NOMO-1 (cell line): ENCODE measurements around the gene WSCD2.

Source experiments
- DNase-seq, 2 experiments: peaks; one replicate each; lab custom pipeline; 2025; ENCODE audit not compliant: unreplicated experiment in 2 of 2; lab: John Stamatoyannopoulos, UW

Gene WSCD2

DNA sequence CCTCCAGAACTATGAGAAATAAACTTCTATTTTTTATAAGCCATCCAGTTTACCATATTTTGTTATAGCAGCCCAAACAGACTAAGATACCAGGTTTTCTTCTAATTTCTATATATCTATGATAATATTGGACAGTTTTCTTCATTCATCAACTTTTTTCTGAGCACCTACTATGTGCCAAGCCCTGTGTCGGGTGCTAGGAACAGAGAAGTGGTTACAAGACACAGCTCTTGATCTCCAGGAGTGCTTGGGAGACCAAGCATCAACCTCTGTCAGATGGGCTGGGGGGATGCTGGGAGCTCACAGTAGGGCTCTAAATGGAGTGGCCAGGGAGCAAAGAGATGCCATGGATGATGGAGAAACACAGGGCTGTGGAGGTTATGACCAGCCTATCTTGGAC lies 2.9 kb upstream of the WSCD2 start:
- no peak for DNase-seq

DNA sequence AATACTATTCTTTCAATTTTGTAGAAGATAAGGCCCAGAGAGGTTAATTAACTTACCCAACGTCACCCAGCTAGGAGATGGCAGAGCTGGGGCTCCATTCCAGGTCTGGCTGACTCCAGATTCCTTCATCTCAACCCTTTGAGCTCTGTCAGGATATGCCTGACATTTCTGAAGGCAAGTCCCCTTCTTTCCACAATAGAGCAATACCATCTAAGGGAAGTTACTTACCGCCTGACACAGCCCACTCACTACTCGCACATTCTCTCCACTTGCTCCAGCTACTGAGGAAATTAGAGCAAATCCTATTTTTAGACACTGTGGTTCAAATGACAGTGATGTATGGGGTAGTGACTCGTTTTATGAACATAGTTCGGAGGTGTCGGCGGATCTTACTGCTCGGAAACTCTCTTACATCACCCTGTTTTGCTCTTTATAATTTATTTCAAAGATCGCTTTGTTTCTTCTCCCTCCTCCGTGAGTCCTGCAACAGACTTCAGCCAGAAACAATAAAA lies 2.0 kb upstream of the WSCD2 start:
- no peak for DNase-seq

DNA sequence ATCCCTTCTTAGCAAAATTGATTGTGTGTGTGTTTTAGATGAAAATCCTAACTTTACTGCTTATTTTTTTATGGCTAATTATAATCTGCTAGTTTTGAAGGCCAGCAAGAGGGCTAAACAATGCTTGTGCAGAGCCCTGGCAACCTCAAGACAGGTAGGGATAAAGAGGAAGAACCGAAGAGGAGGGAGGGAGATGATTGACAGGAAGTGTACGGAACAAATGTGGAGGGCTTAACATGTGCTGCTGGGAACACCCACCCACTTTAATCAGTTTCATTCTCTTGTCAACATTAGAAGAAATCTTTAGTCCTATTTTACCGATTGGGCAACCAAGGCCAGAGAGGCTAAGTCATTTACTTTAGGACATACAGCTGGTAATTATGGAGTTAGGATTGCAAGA lies 1.4 kb upstream of the WSCD2 start:
- DNase-seq = no peak

DNA sequence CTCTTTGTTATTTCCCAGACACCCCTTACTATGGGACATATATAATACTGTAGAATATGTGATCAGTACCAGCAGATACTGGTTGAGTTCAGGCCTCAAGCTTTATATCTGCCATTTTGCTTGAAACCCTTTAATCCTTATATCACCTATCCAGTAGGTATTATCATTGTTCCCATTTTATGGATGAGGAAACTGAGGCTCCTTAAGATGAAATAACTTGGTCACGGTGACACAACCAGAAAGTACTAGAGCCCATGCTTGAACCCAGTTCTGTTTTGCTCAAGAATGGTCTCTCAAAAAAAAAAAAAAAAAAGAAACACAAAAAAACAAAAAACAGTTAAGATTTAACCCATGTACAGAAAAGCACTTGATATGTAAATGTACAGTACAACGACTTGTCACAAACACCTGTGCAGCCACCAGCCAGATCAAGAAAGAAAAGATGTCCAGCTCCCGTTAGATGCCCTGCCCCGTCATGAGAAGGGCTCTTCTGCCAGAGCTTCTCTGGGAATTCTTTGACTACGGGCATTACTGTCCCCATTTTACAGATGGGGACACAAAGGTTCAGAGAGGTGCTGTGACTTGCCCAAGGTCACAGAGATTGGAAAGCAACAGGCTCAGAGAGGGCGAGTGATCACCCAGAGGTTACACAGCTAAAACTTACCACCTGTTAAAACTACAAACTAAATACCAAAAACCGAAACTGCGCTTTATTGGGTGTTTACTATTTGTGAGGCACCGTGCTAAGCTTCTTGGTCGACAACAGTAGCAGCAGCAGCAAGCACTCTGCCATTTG lies 669 bp upstream of the WSCD2 start:
- no peak for DNase-seq

DNA sequence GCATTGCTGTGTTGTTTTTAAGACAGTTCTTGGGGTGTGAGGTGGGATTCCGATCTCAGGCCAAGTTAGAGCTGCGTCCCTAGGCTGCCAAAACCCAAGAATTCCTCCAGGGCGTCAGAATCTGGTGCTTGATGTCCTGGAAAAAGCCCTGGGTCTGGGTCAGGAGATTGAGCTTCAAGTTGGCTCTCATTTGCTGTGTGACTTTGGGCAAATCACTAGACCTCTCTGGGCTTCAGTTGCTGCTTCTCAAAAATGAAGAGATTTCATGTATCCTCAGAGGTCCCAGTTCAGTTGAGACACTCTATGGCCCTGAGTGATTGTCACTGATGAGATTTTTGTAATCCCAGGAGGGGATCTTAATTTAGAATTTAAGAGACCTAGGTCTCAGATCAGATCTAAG lies 1.9 kb downstream of the WSCD2 start:
- DNase-seq = no peak

DNA sequence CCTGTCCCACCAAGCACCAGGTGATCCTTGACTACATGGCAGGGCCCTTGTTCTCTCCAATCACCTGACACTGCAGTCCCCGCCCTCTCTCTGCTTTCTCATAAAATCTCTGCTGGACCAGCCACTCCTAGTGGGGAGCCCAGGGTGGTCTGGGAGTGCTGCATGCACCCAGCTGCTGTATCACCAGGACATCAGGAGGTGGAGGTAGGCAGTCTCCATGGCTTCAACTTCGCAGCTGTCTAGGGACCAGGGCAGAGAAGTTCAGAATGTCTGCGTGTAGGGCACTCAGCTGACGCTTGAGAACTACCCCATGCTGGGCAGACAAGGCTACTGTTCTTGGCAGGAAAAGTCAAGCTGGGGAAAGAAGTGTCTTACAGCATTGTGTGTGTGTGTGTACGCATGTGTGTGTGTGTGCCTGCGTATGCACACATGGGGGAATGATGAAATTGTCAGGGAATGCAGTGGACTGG lies 2.6 kb downstream of the WSCD2 start:
- no peak for DNase-seq

DNA sequence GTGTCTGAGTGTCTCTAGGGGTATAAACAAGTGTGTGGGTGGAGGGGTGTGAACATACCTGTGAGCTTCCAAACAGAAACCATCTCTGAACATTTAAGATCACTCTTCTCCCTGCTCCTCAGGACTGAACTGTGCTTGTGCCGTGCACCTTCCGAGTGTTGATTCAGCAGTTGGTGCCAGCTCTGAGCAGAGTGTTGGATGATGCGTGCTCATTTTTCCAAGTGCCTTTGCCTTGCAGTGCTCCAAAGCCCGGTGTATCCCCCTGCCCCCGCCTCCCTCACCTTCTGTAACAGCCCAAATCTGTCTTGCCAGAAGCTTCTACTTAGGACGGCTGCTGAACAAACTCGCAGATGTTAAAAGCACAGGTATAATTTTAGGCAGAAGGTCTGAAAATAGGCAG lies 4.4 kb downstream of the WSCD2 start:
- no peak for DNase-seq

DNA sequence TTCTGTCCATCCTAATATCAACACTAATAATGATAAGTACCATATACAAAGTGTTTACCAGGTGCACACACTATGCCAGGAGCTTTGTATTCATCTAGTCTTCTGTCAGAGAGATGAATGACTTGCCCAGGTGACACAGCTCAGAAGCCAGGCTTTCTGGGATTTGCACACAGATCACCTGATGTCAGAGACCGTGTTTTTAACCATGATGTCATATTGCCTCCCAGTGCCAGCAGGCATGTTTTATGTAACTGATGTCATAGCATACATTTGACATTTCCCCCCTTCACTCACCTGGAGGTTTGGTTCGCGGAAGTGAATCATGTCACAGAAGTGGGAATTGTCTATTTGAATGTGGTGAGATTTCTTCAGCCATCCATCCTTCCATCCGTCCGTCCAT lies 5.7 kb downstream of the WSCD2 start:
- DNase-seq = no peak

DNA sequence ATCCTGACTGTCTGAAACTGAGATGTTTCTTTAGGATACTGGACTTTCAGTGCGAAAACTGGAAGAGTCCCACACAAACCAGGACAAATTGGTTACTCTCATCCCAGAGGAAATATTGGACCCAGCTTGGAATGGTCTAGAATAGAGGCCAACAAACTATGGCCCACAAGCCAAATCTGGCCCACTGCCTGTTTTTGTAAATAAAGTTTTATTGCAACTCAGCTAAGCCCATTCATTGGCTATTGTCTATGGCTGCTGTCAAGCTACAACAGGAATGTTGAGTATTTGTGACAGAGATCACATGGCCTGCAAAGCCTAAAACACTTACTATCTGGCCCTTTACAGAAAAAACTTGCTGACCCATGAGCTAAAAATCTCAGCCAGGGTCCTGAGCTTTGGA lies 6.5 kb downstream of the WSCD2 start:
- DNase-seq = no peak

DNA sequence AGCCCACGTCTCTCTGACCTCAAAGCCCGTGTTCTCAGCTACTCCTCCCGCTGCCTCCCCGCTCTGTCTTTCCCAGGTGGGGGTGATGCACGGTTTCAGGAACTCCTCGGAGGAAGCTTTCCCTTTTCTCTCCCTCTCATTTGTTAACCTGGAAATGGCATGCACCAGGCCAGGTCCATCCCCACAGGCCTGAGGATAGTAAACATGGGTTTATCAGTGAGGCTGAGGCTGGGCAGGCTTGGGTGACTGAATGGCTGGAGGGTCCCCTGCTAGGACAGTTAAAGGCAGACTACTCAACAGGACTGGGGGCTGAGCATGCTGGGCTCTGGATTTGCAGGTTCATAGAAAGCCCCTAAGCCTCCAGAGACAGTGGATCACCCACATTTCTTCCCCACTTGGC lies 7.6 kb downstream of the WSCD2 start:
- DNase-seq = no peak

DNA sequence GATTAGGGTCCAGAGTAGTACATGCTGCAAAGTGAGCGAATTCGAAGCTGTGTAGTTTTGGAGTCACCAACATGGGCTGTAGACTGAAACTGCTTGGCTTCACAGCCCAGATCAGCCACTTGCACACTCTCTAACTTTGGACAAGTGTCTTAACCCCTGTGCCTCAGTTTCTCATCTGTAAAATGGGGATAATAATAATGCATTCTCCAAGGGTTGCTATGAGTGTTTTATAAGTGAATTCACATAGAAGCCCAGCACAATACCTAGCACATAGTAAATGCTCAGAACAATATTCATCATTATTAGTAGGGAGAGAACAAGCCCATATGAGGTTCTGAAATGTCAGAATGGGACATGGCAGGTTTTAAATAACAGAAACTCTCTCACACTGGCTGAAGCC lies 10.4 kb downstream of the WSCD2 start:
- no peak for DNase-seq

DNA sequence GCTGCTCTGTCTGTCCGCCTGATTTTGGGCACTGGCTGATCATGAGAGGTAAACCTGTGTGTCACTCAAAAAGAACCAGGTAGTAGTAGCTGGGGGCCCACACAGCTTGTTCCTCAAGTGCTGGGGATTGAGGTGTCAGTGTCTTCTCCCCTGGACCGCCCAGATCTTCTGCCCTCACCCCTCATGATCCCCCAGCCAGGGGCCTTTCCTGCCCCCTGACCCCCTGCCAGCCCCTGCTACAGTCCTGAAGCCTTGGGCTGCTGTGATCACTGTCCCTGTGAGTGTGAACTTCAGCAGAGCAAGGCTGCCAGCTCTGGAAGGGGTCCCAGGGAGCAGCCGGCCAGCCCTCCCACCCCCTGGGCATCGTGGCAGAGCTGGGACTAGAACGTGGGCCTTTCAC lies 11.4 kb downstream of the WSCD2 start:
- no peak for DNase-seq

DNA sequence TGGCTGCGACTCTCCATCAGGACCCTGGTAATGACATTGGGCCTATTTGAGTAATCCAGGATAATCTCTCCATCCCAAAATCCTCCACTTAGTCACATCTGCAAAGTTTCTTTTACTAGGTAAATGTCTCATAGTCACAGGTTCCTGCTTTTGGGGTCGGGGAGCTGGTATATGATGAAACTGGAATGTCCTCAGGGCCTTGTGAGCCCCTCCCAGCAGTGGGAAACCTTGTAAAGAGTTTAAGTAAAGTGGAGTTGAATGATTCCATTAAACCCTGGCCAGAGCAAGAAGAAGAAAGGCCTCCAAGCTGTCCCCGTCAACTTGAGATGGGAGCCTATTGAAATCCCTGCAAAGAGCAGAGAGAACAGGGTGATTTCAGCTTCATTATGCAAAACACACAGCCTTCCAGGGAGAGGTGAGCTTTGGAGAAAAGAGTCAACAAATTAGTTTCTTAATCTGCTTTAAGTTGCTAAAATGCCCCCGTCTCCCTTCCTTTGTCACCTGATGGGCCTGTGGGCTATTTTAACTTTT lies 12.6 kb downstream of the WSCD2 start:
- no peak for DNase-seq

DNA sequence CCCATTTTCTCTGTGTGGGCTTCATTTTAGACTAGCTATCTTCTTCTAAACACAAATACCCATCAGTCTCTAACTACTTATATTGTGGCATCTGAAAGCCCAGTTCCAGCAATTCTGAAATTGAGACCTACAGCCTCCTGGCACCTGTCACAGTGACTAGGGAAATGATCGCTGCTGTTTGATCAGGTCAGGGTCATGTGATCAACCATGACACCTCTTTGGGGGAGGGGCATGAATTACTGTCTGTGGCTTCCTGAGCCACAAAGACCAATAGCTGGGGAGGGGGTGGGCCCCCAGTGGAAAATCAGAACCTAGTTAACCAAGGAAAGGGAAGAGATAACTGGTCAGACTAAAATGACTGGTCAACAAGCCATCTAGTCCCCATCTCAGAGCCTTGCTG lies 14.1 kb downstream of the WSCD2 start:
- no peak for DNase-seq

DNA sequence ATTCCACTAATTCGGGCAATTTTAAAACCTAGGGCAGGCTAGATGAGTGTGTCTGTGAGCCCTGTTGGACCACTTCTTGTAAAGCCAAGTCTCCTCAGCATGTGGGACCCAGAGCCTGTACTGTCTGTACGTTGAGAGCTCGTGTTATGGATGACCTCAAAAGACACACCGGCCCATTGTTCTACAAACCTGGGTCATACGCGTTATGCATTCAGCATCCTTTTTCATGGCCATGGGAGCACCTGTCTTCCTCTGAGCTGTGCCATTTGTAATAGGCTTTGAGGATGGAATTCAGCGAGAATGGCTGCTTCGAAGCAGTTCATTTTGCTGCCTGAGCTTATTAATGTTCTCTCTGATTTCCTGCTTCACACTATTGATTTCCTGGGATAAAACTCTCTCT lies 15.0 kb downstream of the WSCD2 start:
- no peak for DNase-seq

DNA sequence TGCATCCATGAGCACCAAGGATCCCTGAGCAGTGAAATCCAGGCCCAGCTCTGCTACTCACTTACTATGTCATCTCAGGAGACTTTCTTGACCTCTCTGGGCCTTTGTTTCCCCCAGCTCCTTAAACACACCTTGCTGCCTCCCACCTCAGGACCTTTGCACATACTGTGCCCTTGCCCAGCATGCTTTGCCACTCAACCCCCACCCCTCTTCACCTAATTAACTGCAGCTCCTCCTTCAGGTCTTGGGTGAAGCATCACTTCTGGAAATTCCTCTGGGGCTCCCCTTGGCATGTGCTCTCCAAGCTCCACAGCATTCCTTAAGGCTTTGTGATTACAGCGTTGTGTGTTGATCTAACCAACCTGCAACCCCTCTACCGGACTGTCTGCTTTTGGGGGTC lies 15.9 kb downstream of the WSCD2 start:
- no peak for DNase-seq

DNA sequence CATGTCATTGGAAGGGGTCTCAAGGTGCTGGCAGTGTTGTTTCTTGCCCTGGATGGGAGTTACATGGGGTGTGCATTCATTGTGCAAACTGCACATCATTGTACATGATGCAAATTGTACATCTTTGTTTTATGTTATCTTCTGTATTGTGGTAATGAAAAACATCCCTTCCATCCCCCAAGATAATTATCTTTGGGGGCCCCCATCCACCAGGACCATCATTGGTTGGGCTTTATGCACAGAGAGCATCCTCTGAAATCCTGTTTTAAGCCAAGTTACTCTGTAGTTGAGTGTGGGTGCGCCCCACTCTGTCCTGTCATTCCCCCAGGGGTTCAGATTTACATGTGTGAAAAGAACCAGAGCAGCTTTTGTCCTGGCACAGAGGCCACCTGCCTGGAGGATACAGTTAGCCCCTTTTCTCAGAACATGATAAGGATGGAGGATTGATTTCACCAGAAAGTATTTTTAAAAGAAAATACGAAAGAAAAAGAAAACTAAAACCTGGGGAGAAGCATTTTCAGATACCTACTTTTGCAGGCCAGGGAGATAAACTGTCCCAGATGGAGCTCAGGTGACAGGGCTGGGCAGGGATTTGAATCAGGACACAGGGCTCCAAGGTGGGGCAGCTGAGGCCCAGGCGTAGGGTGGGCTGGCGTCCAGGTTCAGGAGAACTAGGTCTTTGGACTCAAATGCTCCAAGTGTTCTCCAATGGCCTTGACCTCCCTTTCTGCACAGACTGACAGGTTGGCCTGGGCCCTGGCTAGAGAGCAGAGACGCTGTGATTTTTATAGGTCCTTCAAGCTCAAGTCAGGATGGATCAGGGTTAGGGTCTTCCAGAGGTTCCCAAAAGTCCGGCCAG lies 17.2 kb downstream of the WSCD2 start:
- DNase-seq = no peak

DNA sequence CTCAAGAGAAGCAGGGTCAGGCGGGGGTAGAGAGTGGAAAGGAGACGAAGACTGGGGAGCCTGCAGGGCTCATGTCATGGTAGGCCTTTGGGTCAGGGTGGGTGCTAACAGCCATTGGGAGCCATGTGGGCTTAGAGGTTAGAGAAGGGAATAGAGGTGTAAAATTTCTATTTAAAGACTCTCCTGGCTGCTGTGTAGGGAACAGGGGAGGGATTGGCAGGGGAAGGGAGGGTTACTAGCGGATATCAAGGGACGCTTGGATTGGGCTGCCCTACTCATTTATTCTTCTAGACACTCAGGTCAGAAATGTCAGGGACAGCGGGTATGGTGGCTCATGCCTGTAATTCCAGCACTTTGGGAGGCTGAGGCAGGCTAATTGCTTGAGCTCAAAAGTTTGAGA lies 18.2 kb downstream of the WSCD2 start:
- DNase-seq = no peak

DNA sequence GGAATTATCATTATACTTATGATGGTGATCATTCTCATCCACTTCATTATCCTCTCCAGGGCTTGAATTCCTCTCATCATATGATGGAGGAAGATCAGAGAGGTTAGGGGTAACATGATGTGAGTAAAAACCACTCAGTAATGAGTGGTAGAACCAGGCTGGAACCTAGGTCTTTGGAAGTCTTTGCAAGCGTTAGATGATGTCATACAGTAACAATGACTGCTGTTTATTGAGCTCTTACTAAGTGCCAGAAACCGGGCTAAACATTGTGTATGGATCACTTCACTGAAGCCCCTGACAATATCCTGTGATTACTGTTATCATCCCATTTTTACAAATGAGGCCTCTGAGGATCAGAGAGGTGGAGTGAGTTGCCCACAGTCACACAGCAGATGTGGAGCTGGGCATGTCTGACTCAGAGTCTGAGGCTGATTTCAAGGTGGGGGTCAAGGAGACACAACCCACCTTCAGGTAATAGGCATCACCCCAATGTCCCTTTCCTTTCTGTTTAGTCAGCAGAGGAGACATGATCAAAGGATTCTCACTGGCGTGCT lies 19.5 kb downstream of the WSCD2 start:
- DNase-seq = no peak

DNA sequence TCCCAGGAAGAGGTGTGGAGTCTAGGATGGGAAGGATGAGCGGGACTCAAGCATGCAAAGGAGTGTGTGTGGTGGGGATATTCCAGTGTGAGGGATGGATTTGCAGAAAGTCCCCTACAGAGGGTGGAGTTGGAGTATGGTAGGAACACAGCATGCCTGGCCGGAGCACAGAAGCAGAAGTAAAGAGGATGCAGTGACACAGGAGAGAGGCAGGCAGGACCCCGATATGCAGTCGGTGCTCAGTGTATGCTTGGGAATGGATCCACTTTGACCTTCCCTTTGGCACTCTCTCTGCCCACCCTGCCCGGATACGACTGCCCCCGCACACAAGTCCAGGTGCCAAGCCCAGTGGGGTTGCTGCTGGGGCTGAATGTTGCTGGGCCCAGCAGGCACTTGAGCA lies 21.3 kb downstream of the WSCD2 start:
- no peak for DNase-seq

DNA sequence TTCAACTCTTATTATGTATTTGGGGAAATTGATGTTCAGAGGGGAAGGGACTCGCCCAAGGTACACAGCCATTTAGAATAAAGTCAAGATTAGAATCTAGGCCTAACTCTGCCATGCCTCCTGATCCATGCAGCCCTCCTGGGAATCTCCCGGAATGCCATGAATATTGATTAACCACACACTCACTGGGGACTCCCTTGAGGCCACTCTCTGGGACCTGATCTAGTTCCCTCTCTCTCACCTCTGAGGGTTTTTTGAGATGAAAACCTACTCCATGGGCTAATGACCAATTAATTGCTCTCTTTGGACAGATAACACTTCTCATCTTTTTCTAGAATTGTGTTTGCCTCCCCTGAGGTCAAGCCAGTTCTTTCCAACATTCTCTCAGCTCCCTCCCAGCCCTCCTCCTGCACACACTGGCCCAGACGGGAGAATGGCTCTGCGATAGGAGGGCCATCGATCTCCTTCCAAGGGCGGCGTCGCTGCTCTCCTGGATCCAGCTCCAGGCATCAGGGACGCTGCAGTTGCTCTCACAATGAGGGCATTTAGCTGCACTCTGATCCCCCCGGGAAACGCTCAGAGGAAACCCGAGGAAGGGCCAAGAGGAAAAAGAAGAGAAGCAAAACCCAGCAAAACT lies 22.6 kb downstream of the WSCD2 start:
- DNase-seq = no peak
